DOHH2 (cell line): ENCODE results near the gene CBY1.
A peak's percentile ranks its signal among the peaks of the same experiment; 100 is the strongest.

Source experiments
- H3F3A ChIP-seq: fragments of 200-600 bp; sonication (generic), shearing (Covaris generic); 2 replicates; pipeline ENCODE4 v1.6.0; 2016; ENCODE audit warnings: antibody characterized with exemption, mild to moderate bottlenecking; ENCODE audit not compliant: control insufficient read depth, insufficient read depth
- H3K27ac ChIP-seq: fragments of 200-600 bp; sonication (generic); 2 replicates; pipeline ENCODE4 v1.5.1; 2014; ENCODE audit warnings: low read depth, mild to moderate bottlenecking, low read length, moderate library complexity
- H3K27me3 ChIP-seq: fragments of 200-600 bp; sonication (generic); 2 replicates; pipeline ENCODE4 v1.6.1; 2014; ENCODE audit warnings: mild to moderate bottlenecking, low read length, mixed read lengths; ENCODE audit not compliant: control insufficient read depth
- H3K36me3 ChIP-seq: fragments of 200-600 bp; sonication (generic); 2 replicates; pipeline ENCODE4 v1.6.1; 2014; ENCODE audit warnings: mild to moderate bottlenecking, low read length, moderate library complexity, mixed read lengths; ENCODE audit not compliant: control insufficient read depth
- H3K4me1 ChIP-seq: fragments of 200-600 bp; sonication (generic); 2 replicates; pipeline ENCODE4 v1.6.1; 2014; ENCODE audit warnings: mild to moderate bottlenecking, low read length, mixed read lengths; ENCODE audit not compliant: control insufficient read depth
- H3K4me2 ChIP-seq: fragments of 200-600 bp; sonication (generic); 2 replicates; pipeline ENCODE4 v1.6.0; 2014; ENCODE audit warnings: mild to moderate bottlenecking, low read length, moderate library complexity
- H3K4me3 ChIP-seq: fragments of 200-600 bp; sonication (generic); 2 replicates; pipeline ENCODE4 v1.5.1; 2014; ENCODE audit warnings: mild to moderate bottlenecking, low read length, mixed read lengths
- H3K79me2 ChIP-seq: fragments of 200-600 bp; sonication (generic); 2 replicates; pipeline ENCODE4 v1.6.1; 2014; ENCODE audit warnings: mild to moderate bottlenecking, low read length, mixed read lengths; ENCODE audit not compliant: control insufficient read depth
- H3K9me2 ChIP-seq: fragments of 200-600 bp; sonication (generic); replicated peaks from 2 replicates; pipeline ENCODE4 v1.6.1; 2014; ENCODE audit warnings: mild to moderate bottlenecking, low read length, mixed read lengths; ENCODE audit not compliant: control insufficient read depth
- H3K9me3 ChIP-seq: fragments of 200-600 bp; sonication (generic); 2 replicates; pipeline ENCODE4 v1.6.1; 2014; ENCODE audit warnings: antibody characterized with exemption, low read length, mixed read lengths; ENCODE audit not compliant: control insufficient read depth, insufficient read depth
- H4K20me1 ChIP-seq: fragments of 200-600 bp; sonication (generic); 2 replicates; pipeline ENCODE4 v1.6.0; 2014; ENCODE audit warnings: low read depth, mild to moderate bottlenecking, antibody characterized with exemption, low read length, moderate library complexity; ENCODE audit not compliant: control insufficient read depth, insufficient read depth
- CTCF ChIP-seq: fragments of 200-600 bp; sonication (generic); IDR thresholded peaks from one replicate; pipeline ENCODE4 v1.5.1; 2014; ENCODE audit warnings: antibody characterized with exemption, mild to moderate bottlenecking, low read depth, low read length; ENCODE audit not compliant: poor library complexity, severe bottlenecking
- EZH2phosphoT487 ChIP-seq: fragments of 200-600 bp; sonication (generic); IDR thresholded peaks from 2 replicates; pipeline ENCODE4 v1.6.1; 2017; ENCODE audit warnings: borderline replicate concordance, mild to moderate bottlenecking, antibody characterized with exemption, low read length, moderate library complexity, mixed read lengths

CBY1 gene

GRCh38 chr22:38706901-38707195, 50.4 kb downstream of the CBY1 start:
- peaks cover 55% of the 10 kb centered on the region for H3K4me1 ChIP-seq

GRCh38 chr22:38707346-38707745, 50.9 kb downstream of the CBY1 start:
- Histone ChIP-seq H3K79me2 (peaks cover 65% of the 10 kb centered on the region), H3K27ac (peak overlapping the region; percentile 58; the same call in 1 of the 2 replicates), H4K20me1 (peaks cover 46% of the 10 kb centered on the region), H3K4me1 (peaks cover 51% of the 10 kb centered on the region), H3K36me3 (peaks cover 43% of the 10 kb centered on the region), H3K9me3 (no peaks in the 10 kb centered on the region), H3K9me2 (no peaks in the 10 kb centered on the region), H3K27me3 (no peaks in the 10 kb centered on the region), H3K4me3 (peak overlapping the region; percentile 76), H3K4me2 (peak overlapping the region; percentile 100), H3F3A (peaks cover 5% of the 10 kb centered on the region; the same call in 1 of the 2 replicates)
- TF ChIP-seq EZH2phosphoT487: no peak

More at GRCh38 chr22:38706901-38707195, 50.4 kb downstream of the CBY1 start:
- TF ChIP-seq EZH2phosphoT487: no peak
- TF ChIP-seq CTCF: no peak
- Histone ChIP-seq H3K9me3 (no peaks in the 10 kb centered on the region), H3F3A (peaks cover 5% of the 10 kb centered on the region; the same call in 1 of the 2 replicates), H3K4me3 (peak overlapping the region; percentile 76), H3K27ac (peak overlapping the region; percentile 58; the same call in 1 of the 2 replicates), H4K20me1 (peaks cover 46% of the 10 kb centered on the region), H3K79me2 (peaks cover 61% of the 10 kb centered on the region), H3K36me3 (peaks cover 40% of the 10 kb centered on the region), H3K9me2 (no peaks in the 10 kb centered on the region), H3K4me2 (peak overlapping the region; percentile 100), H3K27me3 (no peaks in the 10 kb centered on the region)

- no peaks in the 10 kb centered on the region for H3K9me2 ChIP-seq
- H3K4me1 ChIP-seq: peaks cover 48% of the 10 kb centered on the region
- no peak overlapping the region for H3K27ac ChIP-seq
- peaks cover 49% of the 10 kb centered on the region for H3K36me3 ChIP-seq
- TF ChIP-seq CTCF (no peak), EZH2phosphoT487 (no peak)
- H3K27me3 ChIP-seq: no peaks in the 10 kb centered on the region
- peaks cover 5% of the 10 kb centered on the region; the same call in 1 of the 2 replicates for H3F3A ChIP-seq
- peaks cover 51% of the 10 kb centered on the region for H4K20me1 ChIP-seq
- H3K79me2 ChIP-seq: peaks cover 72% of the 10 kb centered on the region
- peak overlapping the region; percentile 100 for H3K4me2 ChIP-seq
- peak overlapping the region; percentile 76 for H3K4me3 ChIP-seq
- H3K9me3 ChIP-seq: no peaks in the 10 kb centered on the region
Measured at GRCh38 chr22:38707984-38708383, 51.5 kb downstream of the CBY1 start.

GRCh38 chr22:38709306-38709705, 52.9 kb downstream of the CBY1 start:
- H3K4me2 ChIP-seq: peak overlapping the region; percentile 100
- H3K79me2 ChIP-seq: peaks cover 85% of the 10 kb centered on the region
- H3K36me3 ChIP-seq: peaks cover 49% of the 10 kb centered on the region
- peaks cover 58% of the 10 kb centered on the region for H4K20me1 ChIP-seq
- no peak overlapping the region for H3K27ac ChIP-seq
- H3K27me3 ChIP-seq: no peaks in the 10 kb centered on the region
- peak overlapping the region; percentile 51 for H3K4me3 ChIP-seq
- no peaks in the 10 kb centered on the region for H3F3A ChIP-seq
- H3K9me2 ChIP-seq: no peaks in the 10 kb centered on the region
- peaks cover 42% of the 10 kb centered on the region for H3K4me1 ChIP-seq
- H3K9me3 ChIP-seq: no peaks in the 10 kb centered on the region
- no peak for TF ChIP-seq EZH2phosphoT487
- no peak for TF ChIP-seq CTCF
